ENCODE data around the gene ENOX1.

ENOX1 gene

GRCh38 chr13:43587376-43587775 is 199.4 kb downstream of the ENOX1 start (continued):
- TF ChIP-seq CREB5 (CRISPR knock-in tag; IDR thresholded peaks at IDR 0.05; ENCODE audit: low read depth) (no peak), TCF4 (CRISPR knock-in tag; IDR thresholded peaks at IDR 0.05; ENCODE audit: borderline replicate concordance) (no peak)

DNA sequence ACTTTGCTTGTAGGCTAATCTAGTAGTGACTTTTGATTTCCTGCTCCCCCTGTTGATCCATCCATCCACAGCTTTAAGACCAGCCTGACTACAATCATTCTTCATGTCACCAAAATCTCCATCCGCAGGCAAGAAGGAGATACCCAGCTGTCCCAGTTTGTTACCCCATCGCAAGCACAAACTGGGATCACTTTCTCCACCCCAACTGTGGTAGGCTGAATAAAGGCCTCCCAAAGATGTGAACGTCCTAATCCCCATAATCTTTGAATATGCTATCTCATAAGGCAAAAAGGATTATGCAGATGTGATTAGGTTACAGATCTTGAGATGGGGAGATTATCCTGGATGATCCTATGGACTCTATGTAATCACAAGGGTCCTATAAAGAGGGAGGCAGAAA is 202.0 kb downstream of the ENOX1 start:
- no peak for ATAC-seq
- TF ChIP-seq ISL1 (CRISPR knock-in tag; IDR thresholded peaks at IDR 0.05) (no peak), TCF4 (CRISPR knock-in tag; IDR thresholded peaks at IDR 0.05; ENCODE audit: borderline replicate concordance) (no peak), PPARA (CRISPR knock-in tag; IDR thresholded peaks at IDR 0.05; ENCODE audit: borderline replicate concordance) (no peak), CSDC2 (CRISPR knock-in tag; IDR thresholded peaks at IDR 0.05) (no peak), BACH2 (CRISPR knock-in tag; IDR thresholded peaks at IDR 0.05; ENCODE audit: borderline replicate concordance) (no peak), ZFP3 (CRISPR knock-in tag; IDR thresholded peaks at IDR 0.05) (no peak), OSR1 (CRISPR knock-in tag; IDR thresholded peaks at IDR 0.05) (no peak), SNAI2 (CRISPR knock-in tag; IDR thresholded peaks at IDR 0.05) (no peak), GLIS3 (CRISPR knock-in tag; IDR thresholded peaks at IDR 0.05) (no peak), ZNF70 (CRISPR knock-in tag; IDR thresholded peaks at IDR 0.05) (no peak), ZC3H10 (CRISPR knock-in tag; IDR thresholded peaks at IDR 0.05) (no peak), ZNF8 (CRISPR knock-in tag; IDR thresholded peaks at IDR 0.05) (no peak), ESRRG (CRISPR knock-in tag; IDR thresholded peaks at IDR 0.05) (no peak), ZNF565 (CRISPR knock-in tag; conservative IDR thresholded peaks at IDR 0.05; ENCODE audit: low read depth) (no peak)
- TF ChIP-seq, protein P1, sequence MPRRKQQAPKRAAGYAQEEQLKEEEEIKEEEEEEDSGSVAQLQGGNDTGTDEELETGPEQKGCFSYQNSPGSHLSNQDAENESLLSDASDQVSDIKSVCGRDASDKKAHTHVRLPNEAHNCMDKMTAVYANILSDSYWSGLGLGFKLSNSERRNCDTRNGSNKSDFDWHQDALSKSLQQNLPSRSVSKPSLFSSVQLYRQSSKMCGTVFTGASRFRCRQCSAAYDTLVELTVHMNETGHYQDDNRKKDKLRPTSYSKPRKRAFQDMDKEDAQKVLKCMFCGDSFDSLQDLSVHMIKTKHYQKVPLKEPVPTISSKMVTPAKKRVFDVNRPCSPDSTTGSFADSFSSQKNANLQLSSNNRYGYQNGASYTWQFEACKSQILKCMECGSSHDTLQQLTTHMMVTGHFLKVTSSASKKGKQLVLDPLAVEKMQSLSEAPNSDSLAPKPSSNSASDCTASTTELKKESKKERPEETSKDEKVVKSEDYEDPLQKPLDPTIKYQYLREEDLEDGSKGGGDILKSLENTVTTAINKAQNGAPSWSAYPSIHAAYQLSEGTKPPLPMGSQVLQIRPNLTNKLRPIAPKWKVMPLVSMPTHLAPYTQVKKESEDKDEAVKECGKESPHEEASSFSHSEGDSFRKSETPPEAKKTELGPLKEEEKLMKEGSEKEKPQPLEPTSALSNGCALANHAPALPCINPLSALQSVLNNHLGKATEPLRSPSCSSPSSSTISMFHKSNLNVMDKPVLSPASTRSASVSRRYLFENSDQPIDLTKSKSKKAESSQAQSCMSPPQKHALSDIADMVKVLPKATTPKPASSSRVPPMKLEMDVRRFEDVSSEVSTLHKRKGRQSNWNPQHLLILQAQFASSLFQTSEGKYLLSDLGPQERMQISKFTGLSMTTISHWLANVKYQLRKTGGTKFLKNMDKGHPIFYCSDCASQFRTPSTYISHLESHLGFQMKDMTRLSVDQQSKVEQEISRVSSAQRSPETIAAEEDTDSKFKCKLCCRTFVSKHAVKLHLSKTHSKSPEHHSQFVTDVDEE (CRISPR knock-in tag; IDR thresholded peaks at IDR 0.05), result no peak

DNA sequence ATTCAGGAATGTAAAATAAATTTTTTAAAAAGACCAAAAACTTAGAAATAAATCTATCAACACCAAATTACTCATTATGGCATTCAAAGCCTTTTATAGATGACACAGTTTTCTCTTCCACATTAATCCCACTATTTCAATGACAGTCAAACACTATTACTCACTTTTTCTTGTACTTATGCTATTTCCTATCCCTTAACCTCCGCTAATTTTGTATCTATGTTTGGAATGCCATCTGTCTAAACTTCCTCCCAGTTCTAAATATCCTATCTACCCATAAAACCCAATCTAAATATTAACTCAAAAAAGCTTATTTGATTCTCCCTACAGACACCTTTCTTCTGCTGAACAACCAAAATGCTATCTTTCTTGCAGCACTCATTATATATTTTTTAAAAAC is 203.5 kb downstream of the ENOX1 start:
- no peak for TF ChIP-seq ZNF8 (CRISPR knock-in tag; IDR thresholded peaks at IDR 0.05)
- no peak for TF ChIP-seq ISL1 (CRISPR knock-in tag; IDR thresholded peaks at IDR 0.05)
- TF ChIP-seq TOX (CRISPR knock-in tag; IDR thresholded peaks at IDR 0.05; ENCODE audit: borderline replicate concordance), result no peak
- TF ChIP-seq, protein P2, sequence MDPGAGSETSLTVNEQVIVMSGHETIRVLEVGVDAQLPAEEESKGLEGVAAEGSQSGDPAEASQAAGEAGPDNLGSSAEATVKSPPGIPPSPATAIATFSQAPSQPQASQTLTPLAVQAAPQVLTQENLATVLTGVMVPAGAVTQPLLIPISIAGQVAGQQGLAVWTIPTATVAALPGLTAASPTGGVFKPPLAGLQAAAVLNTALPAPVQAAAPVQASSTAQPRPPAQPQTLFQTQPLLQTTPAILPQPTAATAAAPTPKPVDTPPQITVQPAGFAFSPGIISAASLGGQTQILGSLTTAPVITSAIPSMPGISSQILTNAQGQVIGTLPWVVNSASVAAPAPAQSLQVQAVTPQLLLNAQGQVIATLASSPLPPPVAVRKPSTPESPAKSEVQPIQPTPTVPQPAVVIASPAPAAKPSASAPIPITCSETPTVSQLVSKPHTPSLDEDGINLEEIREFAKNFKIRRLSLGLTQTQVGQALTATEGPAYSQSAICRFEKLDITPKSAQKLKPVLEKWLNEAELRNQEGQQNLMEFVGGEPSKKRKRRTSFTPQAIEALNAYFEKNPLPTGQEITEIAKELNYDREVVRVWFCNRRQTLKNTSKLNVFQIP (CRISPR knock-in tag; IDR thresholded peaks at IDR 0.05; ENCODE audit: borderline replicate concordance, low read depth), result no peak
- no peak for TF ChIP-seq CSDC2 (CRISPR knock-in tag; IDR thresholded peaks at IDR 0.05)
- no peak for TF ChIP-seq PATZ1 (CRISPR knock-in tag; IDR thresholded peaks at IDR 0.05; ENCODE audit: borderline replicate concordance)
- no peak for TF ChIP-seq GLIS3 (CRISPR knock-in tag; IDR thresholded peaks at IDR 0.05)
- TF ChIP-seq ZFP3 (CRISPR knock-in tag; IDR thresholded peaks at IDR 0.05), result no peak
- no peak for TF ChIP-seq RARB (CRISPR knock-in tag; IDR thresholded peaks at IDR 0.05)
- no peak for TF ChIP-seq BACH2 (CRISPR knock-in tag; IDR thresholded peaks at IDR 0.05; ENCODE audit: borderline replicate concordance)
- no peak for TF ChIP-seq ZNF565 (CRISPR knock-in tag; conservative IDR thresholded peaks at IDR 0.05; ENCODE audit: low read depth)
- no peak for TF ChIP-seq ARNTL (CRISPR knock-in tag; IDR thresholded peaks at IDR 0.05; ENCODE audit: borderline replicate concordance, low read depth)
- TF ChIP-seq, protein P1 (CRISPR knock-in tag; IDR thresholded peaks at IDR 0.05), result no peak
- ATAC-seq, result no peak
